GM18858 (cell line): Measurements from ENCODE around the gene TOMM40L.
A peak's percentile ranks its signal among the peaks of the same experiment; 100 is the strongest.

Experiments
- ATAC-seq: cut with Tn5 transposase; IDR thresholded peaks from one replicate; pipeline ENCODE4 v1.9.1; 2021; ENCODE audit not compliant: unreplicated experiment

Gene TOMM40L

DNA sequence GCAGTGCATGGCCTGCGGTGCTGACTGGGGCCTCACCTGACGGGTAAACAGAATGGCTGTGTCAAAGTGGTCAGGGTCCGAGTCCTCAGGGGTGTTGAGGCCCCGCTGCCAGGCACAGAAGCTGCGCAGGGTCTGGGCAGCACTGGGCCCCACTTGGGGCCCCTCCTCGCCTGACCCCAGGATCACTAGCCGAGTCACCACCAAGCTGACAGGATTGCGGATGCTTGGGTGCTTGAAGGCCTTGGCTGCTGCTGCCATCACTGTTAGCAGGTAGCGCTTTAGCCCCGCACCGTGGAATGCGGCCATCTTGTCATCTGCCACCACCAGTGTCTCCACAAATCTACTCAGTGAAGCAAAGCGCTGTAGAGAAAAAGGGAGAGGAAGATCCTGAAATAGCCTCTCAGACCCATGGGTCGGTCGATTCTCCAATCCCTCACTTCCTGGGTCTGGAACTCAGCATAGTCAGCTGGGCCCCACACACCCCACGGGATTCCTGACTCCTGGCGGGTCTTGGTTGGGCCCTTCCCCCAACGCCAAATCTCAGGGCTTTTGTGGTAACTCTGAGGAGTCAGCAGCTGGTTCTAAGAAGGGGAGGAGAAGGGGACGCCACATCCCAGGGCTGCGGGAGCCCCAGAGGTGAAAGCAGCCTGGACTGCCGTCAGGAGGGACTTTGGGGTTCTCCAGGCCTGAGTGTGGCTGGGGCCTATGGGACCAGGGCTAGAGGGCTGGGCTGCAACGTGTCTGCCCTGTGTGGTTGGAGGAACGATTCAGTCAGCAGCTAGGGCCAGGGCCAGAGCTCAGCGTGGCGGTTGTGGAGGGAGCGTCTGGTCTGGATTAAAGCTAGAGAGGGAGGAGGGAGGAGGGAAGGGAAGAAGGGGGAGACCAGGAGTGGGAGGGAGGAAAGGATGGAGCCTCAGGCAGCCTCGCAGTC, 29.1 kb upstream of the TOMM40L start:
- no peak for ATAC-seq

DNA sequence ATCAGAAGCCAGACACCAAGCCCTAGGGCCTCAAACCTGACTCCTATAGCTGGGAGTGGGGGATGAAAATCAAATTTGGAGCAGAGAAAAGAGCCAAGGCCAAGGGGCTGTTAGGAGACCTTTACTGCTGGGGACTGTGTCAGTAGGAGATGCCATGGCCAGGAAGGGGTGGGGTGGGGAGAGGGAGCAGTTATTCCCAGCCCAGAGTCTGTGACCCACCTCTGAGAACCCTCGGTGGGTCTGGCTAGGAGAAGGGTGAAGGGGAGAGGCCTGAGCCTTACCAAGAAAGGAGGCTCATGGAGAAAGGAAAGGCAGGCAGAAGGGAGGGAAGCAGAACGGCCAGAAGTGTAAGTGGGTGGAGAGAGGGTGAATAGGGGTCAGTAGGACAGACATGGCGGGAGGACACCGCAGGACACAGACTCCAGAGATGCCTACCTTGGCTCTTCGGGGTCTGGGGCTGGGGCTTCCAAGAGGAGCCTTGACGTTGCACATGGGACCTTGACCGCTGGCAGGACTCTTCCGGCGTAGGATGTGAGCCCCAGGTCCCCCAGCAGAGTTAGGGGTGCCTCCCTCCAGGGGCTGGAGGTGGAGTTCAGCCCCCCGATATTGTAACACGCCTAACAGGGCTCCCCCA, 28.2 kb upstream of the TOMM40L start:
- ATAC-seq: no peak

DNA sequence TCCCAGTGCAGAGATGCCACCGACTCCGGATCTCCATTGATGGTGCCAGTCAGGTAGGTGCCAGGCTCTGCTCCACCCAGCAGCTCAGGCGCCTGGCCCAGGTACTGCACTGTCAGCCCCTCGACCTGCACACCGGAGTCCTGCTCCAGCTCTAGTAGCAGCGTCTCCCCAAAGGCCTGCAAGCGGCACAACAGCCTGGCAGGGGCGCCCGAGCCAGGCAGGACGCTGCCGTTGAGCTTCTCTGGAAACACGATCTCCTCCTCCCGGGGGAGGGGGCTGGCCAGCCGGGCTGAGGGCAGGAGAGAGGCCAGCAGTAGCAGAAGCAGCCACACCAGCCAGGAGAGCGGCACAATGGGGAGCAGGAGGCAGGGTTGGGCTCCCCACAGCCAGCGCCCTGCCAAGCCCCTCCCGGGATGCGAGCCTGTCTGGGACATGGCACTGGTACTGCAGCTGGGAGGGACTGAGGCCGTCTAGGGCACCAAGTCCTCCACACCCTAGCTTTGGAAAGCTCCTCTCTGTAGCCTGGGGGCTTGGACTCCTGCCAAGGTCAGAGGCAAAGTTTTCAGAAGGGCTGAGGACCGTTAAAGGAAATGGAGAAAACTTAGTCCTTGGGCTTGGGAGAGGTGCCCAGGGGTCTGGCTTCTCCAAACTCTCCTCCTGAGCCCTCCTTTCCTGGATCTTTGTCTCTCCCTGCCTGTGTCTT, 27.5 kb upstream of the TOMM40L start:
- no peak for ATAC-seq

DNA sequence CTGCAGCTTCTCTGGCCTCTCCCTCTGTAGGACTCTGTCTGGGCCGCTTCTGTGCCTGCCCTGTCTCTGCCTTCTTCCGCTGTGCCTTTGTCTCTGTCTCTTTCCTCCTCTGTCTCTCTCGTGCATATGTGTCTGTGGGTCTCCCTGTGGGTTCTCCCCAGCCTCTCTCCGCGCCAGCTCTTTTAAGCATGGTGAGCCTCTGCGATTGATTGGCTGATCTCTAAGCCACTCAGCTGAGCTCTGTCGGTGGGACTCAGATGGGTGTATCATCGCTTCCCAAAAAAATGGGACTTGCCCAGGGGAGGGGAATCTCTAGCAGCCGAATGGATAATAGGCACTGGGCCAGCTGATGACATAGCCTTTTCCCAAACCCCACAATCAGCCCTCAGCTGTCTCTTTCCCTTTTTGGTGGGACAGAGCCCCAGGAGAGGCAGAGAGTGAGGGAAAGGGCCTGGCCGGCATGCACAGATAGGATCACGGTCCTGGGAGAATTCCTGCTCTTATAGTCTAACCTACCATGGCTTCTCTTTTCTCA, 26.9 kb upstream of the TOMM40L start, which contains the start of gene ADAMTS4:
ADAMTS4 (minus strand) TSS at position 158 of the 535 bp plus-strand sequence. CDS start 427 bp downstream, outside the sequence.
- ATAC-seq: no peak

DNA sequence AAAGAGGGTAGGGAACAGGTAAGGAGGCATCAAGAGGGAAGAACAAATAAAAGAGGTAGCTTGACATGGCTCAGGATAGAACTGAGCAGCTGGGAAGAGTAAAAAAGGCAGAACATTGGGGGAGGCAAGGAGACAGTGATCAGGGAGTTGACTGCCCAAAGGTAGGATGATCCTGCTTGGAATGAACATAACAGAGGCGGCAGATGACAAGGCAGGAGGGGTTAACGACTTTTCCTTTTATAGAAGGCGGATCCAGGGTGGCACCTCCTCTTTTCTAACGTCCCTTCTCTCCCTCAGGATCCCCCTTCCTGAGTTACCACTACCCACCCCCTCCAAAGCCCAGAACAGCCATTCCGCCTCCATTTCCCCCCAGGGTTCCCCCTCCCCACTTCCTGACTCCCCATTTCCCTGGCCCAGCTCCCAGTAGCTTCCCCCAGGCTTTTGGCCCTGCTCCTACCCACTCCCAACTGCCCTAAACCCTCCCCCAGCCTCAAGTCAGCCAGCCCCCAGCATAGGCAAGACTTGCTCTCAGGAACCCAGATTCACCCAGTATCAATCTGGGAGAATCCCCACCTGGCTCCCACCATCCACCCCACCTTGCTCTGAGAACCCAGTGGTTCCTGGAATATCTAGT, 26.2 kb upstream of the TOMM40L start:
- ATAC-seq: no peak

DNA sequence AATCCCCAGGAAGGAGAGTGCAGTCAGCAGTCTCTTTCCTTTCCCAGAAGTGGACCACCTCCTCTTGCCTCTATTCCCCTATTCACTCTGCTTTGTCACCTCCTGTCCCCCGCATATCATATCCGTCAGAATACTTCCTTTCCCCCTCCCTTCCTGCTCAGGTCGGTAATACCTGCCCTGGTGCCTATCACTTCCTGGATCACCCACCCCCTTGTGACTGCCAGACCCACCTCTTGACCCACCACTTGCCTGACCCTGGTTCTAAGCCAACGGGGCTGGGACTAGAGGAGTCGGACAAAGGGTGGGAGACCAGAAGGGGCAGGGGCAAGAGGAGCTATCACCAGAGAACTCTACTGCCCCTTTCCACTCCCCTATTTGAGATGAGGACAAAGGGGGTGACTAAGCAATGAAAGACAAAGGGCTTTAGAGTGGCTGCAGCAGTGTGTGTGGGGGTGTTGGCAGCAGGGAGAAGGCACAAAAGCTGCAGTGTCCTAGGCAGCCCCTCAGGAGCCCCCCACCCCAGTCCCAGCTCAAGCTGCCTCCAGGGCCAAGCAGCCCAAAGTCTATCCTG, 25.4 kb upstream of the TOMM40L start:
- no peak for ATAC-seq

DNA sequence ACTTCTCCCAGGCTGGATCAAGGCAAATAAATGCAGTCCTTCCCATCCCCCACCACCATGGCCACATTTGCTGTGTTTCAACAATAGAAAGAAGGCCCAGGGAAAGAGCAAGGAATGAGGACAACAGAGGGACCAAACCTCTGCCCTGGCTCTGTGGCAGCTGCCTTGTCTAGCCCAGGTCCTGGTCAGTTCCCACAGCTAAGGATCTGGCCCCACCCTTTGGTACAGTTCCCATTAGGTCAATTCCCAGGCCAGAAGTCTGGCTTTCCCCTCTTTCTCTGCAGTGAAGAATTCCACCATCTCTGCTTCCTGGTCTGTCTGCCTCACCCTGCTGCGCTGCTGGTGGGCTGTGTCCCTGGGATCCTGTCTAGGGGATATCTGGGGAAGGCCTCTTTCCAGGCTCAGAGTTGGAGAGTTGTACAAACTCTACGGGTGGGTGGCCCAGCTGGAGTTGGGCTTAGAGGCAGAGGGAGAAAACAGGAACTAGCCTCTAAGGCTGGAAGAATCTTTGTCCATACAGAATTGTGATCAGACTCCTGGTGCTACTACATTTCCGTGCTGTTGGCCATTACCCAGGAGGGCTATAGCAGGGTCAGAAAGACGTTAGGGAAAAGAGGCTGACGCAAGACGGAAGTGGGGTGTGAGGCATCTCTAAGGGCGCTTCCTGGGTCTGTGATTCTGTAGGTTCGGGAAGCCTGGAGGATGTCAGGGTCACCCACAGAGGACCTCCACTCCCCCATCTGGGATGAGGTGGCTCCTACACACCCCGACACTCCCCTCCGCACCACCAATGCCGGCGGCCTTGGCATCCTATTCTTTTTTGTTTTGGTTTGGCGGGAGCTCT, 24.6 kb upstream of the TOMM40L start:
- ATAC-seq: no peak

DNA sequence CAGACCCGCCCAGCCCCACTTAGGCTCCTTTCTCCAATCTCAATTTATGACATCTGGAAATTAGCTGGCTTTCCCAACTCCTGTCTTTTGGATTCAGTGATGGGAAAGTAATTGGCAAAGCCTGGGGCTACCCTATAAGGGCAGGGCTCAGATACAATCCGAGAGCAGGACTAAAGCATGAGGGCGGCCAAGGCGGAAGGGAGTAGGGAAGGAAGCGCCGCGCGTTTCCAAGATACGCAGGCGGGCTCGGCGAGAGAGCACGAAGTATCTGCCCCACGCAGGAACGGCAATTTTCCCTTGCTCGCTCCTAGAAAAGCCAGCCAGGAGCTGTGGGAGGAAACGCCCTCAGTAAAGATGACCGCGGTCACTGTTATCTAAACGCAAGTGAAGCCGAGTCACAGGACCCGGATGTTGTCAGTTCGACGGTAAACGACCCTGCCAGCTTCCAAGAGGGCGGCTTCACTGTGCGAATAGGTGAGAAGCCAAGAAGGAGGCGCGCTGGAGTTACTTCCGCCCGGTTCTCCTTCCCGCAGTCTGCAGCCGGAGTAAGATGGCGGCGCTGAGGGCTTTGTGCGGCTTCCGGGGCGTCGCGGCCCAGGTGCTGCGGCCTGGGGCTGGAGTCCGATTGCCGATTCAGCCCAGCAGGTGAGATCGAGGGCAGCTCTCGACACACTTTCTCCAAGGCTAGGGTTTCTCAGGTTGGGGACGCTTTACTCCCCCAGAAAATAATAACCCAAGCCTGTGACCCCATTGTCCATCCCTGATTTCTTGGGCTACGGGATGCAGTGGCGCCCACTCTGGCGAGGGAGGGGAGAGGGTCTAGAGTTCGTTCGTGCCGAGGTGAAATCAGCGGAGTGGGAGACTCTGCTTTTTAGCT, 23.8 kb upstream of the TOMM40L start, which contains the start of gene NDUFS2:
NDUFS2 (plus strand) TSS at position 532 of the 877 bp plus-strand sequence; CDS start at position 551, 19 bp downstream.
- peak; percentile 88 for ATAC-seq

DNA sequence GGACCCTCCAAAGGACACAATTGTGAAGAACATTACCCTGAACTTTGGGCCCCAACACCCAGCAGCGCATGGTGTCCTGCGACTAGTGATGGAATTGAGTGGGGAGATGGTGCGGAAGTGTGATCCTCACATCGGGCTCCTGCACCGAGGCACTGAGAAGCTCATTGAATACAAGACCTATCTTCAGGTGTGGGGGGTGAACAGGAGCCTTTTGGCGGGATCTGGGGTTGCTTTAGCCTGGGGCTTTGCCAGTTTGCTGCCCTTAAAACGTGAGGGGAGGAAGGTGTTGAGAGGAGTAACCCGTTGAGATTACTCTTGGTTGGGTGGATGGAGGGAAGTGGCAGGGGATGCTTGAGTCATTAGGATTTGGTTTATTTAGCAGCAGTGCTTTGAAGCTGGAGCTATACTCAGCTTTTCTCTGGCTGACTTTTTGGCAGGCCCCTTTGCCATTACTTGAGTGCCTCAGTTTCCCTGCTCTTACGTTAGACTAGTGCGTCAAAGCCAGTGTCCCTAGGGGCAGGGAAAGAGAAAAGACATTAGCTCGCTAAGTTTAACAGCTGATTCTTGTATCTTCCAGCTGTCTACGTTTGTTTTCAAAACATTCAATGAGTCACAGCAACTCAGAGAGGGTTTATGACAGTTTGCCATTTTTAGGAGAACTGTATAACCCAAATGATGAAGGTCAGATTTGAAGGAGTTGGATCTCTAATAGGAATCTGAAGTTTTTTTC, 19.3 kb upstream of the TOMM40L start:
- no peak for ATAC-seq

DNA sequence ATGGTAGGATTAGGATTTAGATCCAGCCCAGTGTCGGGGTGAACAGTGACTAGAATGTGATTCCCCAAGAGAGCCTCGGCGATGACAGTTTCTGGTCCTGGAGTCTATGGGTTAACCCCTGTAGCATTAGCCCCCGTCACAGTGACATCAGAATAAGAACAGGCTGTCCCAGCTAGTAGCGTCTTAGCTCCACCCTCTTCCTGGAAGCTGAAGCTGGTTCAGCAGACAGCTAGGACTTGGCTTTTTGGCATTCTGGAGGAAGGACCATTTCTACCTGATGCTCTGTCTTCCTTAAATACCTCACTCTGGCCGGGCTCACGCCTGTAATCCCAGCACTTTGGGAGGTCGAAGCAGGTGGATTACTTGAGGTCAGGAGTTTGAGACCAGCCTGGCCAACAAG, 18.7 kb upstream of the TOMM40L start:
- no peak for ATAC-seq

DNA sequence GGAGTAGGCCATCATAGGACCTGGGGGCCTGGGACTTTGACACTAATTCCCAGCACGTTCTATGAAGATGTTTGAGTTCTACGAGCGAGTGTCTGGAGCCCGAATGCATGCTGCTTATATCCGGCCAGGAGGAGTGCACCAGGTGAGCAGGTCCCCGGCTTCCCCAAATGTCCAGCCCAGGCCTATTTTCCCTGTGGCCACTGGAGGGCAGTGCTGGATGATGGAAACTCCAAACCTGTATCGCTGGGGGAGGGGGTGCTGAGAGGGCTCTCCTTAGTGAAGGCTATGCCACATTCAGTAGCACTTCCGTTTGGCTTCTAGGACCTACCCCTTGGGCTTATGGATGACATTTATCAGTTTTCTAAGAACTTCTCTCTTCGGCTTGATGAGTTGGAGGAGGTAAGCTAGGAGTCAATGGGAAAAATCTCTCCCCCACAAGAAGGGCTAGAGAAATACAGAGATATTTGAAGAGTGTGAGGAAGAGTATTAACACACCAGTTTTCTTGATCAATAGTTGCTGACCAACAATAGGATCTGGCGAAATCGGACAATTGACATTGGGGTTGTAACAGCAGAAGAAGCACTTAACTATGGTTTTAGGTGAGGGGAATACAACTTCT, 16.0 kb upstream of the TOMM40L start:
- no peak for ATAC-seq

DNA sequence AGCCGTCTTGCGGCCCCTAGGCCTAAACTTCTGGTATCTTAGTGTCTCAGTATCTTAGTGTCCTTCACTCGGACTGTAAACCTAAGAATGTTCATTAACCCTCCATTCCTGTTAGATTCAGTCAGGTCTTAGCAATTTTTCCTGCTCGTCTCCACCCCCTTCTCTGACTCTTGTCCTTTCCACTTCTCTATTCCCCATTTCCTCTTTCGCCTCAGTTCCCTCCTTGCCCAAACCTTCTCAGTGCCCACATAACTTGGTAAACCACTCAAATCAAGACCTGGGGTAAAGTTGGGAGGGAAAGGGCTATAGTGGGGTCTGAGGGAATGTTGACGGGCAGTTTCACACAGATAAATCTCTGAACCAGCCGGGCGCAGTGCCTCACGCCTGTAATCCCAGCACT, 11.5 kb upstream of the TOMM40L start:
- no peak for ATAC-seq

DNA sequence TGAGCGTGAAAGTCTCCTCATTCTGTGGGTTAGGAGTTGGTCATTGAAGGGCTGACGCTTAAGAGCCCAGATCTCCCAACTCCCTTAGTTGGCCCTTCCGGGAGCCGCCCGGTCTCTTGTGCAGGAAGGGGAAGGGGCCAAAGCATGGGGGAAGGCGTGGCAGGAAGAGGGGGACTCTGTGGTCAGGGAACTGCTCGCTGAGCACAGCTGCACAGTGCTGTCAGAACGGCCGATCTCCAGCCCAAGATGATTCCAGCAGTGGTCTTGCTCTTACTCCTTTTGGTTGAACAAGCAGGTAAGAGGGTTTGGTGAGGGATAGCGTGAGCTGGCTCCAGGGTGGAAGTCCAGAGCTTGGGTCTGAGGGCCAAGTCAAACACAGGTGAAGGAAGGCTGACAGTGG, 10.8 kb upstream of the TOMM40L start, which contains the start of gene FCER1G:
FCER1G (plus strand) TSS at position 220 of the 400 bp plus-strand sequence; CDS start at position 247, 27 bp downstream.
- ATAC-seq: no peak

DNA sequence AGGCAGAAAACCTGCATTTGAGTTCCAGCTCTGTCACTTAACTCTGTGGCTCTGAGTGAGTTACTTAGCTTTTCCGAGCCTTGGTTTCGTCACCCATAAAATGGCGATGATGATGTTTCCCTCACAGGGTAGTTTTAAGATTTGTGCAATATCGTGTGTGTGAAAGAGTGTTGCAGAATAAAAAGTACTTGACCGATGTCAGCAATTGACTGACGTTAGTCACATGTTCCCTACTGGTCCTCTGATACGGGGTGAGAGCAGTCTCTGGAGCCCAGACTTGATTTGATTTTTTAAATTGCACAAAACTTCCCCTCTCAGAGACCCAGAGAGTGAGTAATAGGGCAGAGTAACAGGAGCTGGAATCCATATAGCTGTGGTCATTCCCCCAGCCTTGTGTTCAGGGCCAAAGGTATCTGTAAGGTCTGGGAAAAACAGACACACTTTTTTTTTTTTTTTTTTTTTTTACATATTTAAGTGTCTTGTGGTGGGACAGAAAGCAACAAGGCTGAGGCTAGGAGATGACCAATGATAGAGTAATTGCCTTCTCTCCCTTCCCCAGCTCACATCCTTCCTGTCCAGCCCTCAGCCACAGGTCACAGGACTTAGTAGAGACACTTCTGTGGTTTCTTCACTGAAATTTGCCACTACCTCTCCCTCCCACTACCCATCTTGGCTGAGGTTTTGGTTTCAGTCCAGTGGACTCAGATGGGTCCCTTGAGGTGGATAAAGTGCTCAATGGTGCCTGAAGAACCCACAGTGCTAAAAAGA, 8.7 kb upstream of the TOMM40L start:
- ATAC-seq: peak; percentile 73

DNA sequence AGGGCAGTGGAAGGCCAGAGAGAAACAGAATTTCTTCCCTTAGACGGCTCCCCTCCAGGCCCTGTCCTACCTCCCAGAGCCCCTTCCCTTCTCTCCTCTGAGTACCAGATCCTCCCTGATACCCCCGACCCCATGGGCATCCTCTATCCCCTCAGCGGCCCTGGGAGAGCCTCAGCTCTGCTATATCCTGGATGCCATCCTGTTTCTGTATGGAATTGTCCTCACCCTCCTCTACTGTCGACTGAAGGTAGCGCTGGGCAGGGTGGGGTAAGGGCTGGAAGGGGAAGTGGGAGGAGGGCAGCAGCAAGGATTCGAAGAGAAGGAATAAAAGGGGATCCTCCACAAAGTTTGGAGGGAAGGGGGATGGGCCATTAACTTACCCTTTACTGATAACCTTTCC, 8.0 kb upstream of the TOMM40L start:
- no peak for ATAC-seq

DNA sequence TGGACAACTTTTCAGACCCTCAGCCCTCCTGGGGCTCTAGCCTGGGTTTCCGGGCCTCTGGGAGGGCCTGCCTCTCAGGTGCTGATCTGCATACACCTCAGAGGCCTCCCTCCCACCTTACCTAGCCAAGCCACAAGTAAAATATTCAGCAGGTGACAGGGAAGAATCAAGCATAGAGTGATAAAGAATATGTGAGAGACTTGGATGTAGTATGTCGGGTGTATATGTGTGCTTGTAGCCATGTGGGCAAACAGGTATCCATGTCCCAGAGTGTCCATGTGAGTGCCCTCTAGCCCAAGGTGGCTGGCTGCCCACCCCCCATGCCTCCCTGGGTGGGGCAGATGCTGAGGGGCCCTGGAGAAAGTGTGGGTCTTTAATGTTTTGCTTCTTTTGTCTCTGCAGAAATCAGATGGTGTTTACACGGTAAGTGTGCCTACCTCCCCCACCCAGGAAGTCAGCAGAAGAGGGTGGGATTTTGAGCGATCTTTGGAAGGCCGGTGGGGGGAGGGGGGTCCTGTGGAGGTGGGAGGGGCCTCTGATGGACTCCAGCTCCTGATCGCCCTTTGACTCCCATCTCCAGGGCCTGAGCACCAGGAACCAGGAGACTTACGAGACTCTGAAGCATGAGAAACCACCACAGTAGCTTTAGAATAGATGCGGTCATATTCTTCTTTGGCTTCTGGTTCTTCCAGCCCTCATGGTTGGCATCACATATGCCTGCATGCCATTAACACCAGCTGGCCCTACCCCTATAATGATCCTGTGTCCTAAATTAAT, 7.4 kb upstream of the TOMM40L start:
- ATAC-seq: no peak
